Mesodermal cell (in vitro differentiated cells): ENCODE measurements around the gene FARSB.

Experiments used
- H3K27ac ChIP-seq: 2 replicates; pipeline ENCODE4 v1.7.0; 2013; ENCODE audit warnings: mild to moderate bottlenecking, low read depth, low read length, moderate library complexity; ENCODE audit not compliant: severe bottlenecking
- H3K36me3 ChIP-seq: 2 replicates; pipeline ENCODE4 v1.7.1; 2013; ENCODE audit warnings: mild to moderate bottlenecking, low read length, moderate library complexity; ENCODE audit not compliant: control insufficient read depth, insufficient read depth
- H3K4me1 ChIP-seq: one replicate; pipeline ENCODE4 v1.7.1; 2013; ENCODE audit warnings: mild to moderate bottlenecking, low read length; ENCODE audit not compliant: insufficient read depth, control insufficient read depth, poor library complexity, severe bottlenecking
- H3K4me3 ChIP-seq: 2 replicates; pipeline ENCODE4 v1.7.0; 2013; ENCODE audit warnings: low read length, control low read depth, mild to moderate bottlenecking; ENCODE audit not compliant: insufficient read depth, poor library complexity, severe bottlenecking; ENCODE audit errors: extremely low read depth
- H3K9me3 ChIP-seq: 2 replicates; pipeline ENCODE4 v1.7.1; 2013; ENCODE audit warnings: mild to moderate bottlenecking, low read length, moderate library complexity; ENCODE audit not compliant: control insufficient read depth
- WGBS, 2 experiments: methylation state at CpG; one replicate each; pipeline ENCODE4 v1.1.5; 2013; ENCODE audit warnings: missing lambda C conversion rate in 2 of 2; ENCODE audit not compliant: insufficient coverage in 2 of 2; 5-methylcytosine and 5-hydroxymethylcytosine counted together

The FARSB gene

GRCh38 chr2:222663479-222663878 is 7.6 kb upstream of the FARSB start:
- Histone ChIP-seq H3K36me3 (no peaks in the 10 kb centered on the region), H3K9me3 (no peaks in the 10 kb centered on the region), H3K27ac (no peak overlapping the region), H3K4me3 (no peak overlapping the region), H3K4me1 (no peaks in the 10 kb centered on the region)
- WGBS, 2 experiments = 94 to 100% methylated on average over 1 to 3 of the region's 3 CpGs

DNA sequence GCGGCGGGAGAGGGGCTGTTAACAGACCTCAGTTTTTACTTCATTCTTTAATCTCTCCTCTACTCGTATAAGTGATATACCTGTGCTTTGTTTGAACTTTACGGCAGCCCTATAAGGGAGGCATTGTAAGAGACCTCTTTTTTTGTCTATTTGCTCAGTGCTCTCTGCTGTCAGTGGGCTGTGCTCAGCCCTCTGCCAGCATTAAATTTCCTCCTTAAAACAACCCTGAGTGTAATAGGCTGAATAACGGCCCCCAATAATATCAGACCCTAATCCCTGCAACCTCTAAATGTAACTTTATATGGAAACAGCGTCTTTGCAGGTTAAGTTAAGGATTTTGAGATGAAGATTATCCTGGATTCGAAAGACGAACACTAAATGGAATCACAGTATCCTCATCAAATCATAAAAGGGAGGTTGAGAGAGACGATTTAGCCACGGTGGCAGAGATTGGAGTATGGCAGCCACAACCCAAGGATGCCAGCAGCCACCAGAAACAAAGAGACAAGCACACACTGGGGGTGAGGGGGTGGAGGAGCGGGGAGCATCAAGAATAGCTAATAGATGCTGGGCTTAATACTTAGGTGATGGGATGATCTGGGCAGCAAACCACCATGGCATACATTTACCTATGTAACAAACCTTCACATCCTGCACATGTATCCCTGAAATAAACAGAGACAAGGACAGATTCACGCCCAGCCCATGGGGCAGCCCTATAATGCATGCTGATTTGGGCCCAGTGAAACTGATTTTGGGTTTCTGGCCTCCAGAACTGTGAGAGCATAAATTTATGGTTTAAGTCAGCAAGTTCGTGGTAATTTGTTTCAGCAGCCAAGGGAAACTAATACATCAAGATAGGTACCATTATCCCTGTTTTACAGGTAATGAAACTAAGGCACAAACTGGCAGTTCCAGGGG is 894 bp upstream of the FARSB start:
- H3K4me1 ChIP-seq = peaks cover 4% of the 10 kb centered on the region
- no peaks in the 10 kb centered on the region for H3K36me3 ChIP-seq
- WGBS, 2 experiments = 29 to 100% methylated on average over 1 to 3 of the region's 13 CpGs
- peak overlapping the region; percentile 99 for H3K4me3 ChIP-seq
- peak overlapping the region; percentile 99 for H3K27ac ChIP-seq
- H3K9me3 ChIP-seq = no peaks in the 10 kb centered on the region

DNA sequence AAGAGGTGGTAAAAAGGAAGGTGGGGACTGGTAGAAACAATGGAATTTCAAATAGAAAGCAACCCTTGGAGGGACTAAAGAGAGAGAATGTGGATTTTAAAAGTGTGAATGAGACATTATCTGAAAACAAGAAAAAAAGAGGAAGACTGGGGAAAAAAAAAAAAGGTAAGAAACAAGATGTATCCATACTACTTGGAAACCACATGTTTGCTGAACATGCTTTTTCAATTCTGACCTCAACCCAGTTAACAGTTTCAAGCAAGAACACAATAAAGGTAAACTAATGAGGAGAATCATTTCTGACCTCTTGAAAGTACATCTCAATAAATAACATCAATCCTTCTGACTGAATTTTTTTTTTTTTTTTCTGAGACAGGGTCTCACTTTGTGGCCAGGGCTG is 2.6 kb downstream of the FARSB start:
- Histone ChIP-seq H3K4me1 (peaks cover 4% of the 10 kb centered on the region), H3K36me3 (peaks cover 3% of the 10 kb centered on the region), H3K27ac (no peak overlapping the region), H3K4me3 (no peak overlapping the region), H3K9me3 (no peaks in the 10 kb centered on the region)

DNA sequence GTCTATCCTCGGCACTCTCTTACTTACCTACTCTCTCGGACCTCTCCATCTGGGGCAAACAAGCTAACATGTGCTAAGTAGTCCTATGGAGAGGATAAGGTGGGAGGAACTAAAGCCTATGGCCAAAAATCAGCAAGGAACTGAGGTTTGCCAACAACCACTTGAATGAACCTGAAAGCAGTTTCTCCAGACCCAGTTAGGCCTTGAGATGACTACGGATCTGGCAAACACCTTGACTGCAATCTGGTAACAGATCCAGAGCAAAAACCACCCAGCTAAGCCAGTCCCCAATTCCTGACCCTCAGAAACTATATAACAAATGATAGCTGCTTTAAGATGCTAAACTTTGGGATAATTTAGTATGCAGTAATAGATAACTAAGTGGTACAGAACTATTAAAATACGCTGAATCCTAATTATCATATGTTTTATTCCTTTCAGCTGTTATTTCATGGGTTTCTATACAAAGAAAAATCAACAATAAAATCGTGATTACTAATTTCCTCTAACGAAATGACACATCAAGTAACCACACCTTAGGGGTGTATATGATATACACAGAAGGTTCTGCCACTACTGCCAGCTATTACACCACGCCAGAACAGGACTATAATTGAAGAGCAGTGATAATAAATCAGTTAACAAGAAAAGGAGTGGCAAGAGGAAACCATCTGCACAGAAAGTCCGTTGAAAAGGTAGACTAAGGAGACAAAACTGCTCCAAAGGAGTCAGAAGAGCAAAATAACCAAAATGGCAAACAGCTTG is 3.2 kb downstream of the FARSB start:
- WGBS, 2 experiments = 96 to 100% methylated on average over 2 of the region's 8 CpGs
- no peak overlapping the region for H3K4me3 ChIP-seq

DNA sequence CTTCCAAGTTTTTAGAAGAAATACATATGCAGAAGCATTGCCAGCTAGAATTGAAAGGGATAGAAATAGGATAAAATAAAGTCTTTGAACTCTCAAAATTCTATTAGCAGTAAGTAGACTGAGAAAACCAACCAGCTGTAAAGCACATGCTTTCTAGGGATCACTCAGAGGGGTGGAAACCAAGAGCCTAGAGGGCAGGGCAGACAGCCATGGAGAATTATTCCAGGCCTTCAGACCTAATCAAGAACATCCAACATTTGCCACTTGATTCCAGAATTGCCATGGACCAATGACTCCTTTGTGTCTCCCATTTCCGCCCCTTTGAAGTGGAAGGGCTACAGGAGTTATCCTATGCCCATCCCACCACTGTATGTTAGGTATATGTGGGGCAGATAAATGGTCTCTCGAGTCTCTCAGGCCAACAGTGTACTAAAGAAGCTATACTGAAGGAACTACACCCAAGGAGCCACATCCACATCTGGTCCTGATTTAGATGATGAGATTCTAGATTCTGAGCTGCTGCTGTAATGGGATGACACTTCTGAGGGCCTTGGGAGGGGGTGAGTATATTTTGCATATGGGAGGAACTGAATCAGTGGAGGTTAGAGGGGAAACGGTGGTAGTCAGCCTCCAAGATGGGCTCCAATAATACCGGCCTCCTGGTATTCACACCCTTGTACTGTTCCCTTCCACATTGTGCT is 4.0 kb downstream of the FARSB start:
- Histone ChIP-seq H3K36me3 (peaks cover 13% of the 10 kb centered on the region), H3K27ac (no peak overlapping the region), H3K4me3 (no peak overlapping the region), H3K4me1 (no peaks in the 10 kb centered on the region), H3K9me3 (no peaks in the 10 kb centered on the region)
- WGBS, 2 experiments = 100% methylated on average over 1 of the region's 4 CpGs; no CpG with 5 or more reads in 1 of the 2 experiments

More for the DNA sequence above, 3.2 kb downstream of the FARSB start:
- Histone ChIP-seq H3K36me3 (peaks cover 9% of the 10 kb centered on the region), H3K27ac (no peak overlapping the region), H3K4me1 (peaks cover 4% of the 10 kb centered on the region), H3K9me3 (no peaks in the 10 kb centered on the region)

GRCh38 chr2:222649801-222650200 is 6.1 kb downstream of the FARSB start:
- Histone ChIP-seq H3K4me1 (no peaks in the 10 kb centered on the region), H3K36me3 (peaks cover 25% of the 10 kb centered on the region)

GRCh38 chr2:222646008-222646407 is 9.9 kb downstream of the FARSB start:
- Histone ChIP-seq H3K36me3 (peaks cover 51% of the 10 kb centered on the region), H3K4me1 (no peaks in the 10 kb centered on the region), H3K27ac (no peak overlapping the region), H3K9me3 (no peaks in the 10 kb centered on the region), H3K4me3 (no peak overlapping the region)
- WGBS, 2 experiments = 94% methylated on average over 2 of the region's 3 CpGs

More at GRCh38 chr2:222649801-222650200, 6.1 kb downstream of the FARSB start:
- WGBS, 2 experiments = 74 to 76% methylated on average over 2 to 3 of the region's 3 CpGs
- H3K4me3 ChIP-seq = no peak overlapping the region
- no peak overlapping the region for H3K27ac ChIP-seq
- no peaks in the 10 kb centered on the region for H3K9me3 ChIP-seq

GRCh38 chr2:222643134-222643533 is 12.8 kb downstream of the FARSB start:
- no CpG with 5 or more reads among the region's 1 CpG for WGBS, 2 experiments
- no peak overlapping the region for H3K27ac ChIP-seq
- no peak overlapping the region for H3K4me3 ChIP-seq
- H3K4me1 ChIP-seq = no peaks in the 10 kb centered on the region
- peaks cover 67% of the 10 kb centered on the region for H3K36me3 ChIP-seq
- no peaks in the 10 kb centered on the region for H3K9me3 ChIP-seq

- Histone ChIP-seq H3K4me1 (no peaks in the 10 kb centered on the region), H3K27ac (no peak overlapping the region), H3K4me3 (no peak overlapping the region), H3K9me3 (no peaks in the 10 kb centered on the region), H3K36me3 (peaks cover 71% of the 10 kb centered on the region)
- 88% methylated on average over 1 to 2 of the region's 2 CpGs for WGBS, 2 experiments
Observed at GRCh38 chr2:222641336-222641735, 14.6 kb downstream of the FARSB start.

DNA sequence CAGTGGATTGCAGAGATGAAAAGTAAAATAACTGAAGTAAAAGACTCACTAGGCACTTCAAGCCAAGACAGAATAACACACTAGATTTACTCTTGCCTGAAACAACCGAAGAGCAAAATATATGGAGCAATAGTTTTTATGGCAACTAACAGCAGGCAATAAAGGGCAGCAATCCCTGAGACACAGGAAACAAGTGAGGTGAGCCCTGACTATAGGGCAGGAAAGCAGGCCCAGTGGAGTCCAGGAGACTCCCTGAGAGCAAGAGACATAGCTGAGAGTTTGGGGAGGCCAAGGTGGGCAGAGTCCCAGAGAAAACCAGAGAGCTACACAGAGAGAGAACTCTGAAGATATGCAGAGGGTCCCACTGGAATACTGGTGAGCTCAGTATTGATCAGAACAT is 18.8 kb downstream of the FARSB start:
- Histone ChIP-seq H3K9me3 (no peaks in the 10 kb centered on the region), H3K27ac (no peak overlapping the region), H3K36me3 (peaks cover 71% of the 10 kb centered on the region), H3K4me3 (no peak overlapping the region), H3K4me1 (no peaks in the 10 kb centered on the region)
- WGBS, 2 experiments = 80 to 100% methylated on average over 1 of the region's 1 CpG
